CD4-positive, alpha-beta memory T cell (primary cell): ENCODE results near the gene CEP128. TPM values are rescaled to one million over a fixed set of nuclear protein-coding genes. Genes with fewer than 3 reads are reported as not detected.

Source experiments
- CTCF ChIA-PET: fragments of 350-600 bp; sonication (Branson Sonifier 250); formaldehyde crosslinking; loops from one replicate; lab custom pipeline; 2021; ENCODE audit warnings: inconsistent platforms; ENCODE audit not compliant: partially characterized antibody; lab: Charles Lee
- POLR2A ChIA-PET: fragments of 350-600 bp; sonication (Branson Sonifier 250); formaldehyde crosslinking; loops from one replicate; lab custom pipeline; 2021; ENCODE audit not compliant: partially characterized antibody; lab: Charles Lee
- DNase-seq, 5 donors: peaks; one replicate each; pipeline versions ENCODE4 v3.0.0 to v3.0.0-alpha.2; 2020 to 2022; ENCODE audit warnings: mixed read lengths in 1 of 5
- H3K27ac ChIP-seq: one replicate; pipeline ENCODE4 v1.7.0; 2013; ENCODE audit warnings: low read depth, low read length
- H3K27me3 ChIP-seq: 2 replicates; pipeline ENCODE4 v1.7.0; 2013; ENCODE audit warnings: mild to moderate bottlenecking, low read length, moderate library complexity; ENCODE audit not compliant: insufficient read depth
- H3K36me3 ChIP-seq: 2 replicates; pipeline ENCODE4 v1.7.0; 2013; ENCODE audit warnings: mild to moderate bottlenecking, low read length, moderate library complexity; ENCODE audit not compliant: insufficient read depth
- H3K4me1 ChIP-seq: 2 replicates; pipeline ENCODE4 v1.7.0; 2013; ENCODE audit warnings: mild to moderate bottlenecking, low read length, moderate library complexity; ENCODE audit not compliant: insufficient read depth
- H3K4me3 ChIP-seq, 2 donors: one replicate each; pipeline ENCODE4 v1.7.0; 2013; ENCODE audit warnings: low read length in 2 of 2, mild to moderate bottlenecking in 1 of 2
- H3K9me3 ChIP-seq, 2 donors: one replicate each; pipeline ENCODE4 v1.7.0; 2013; ENCODE audit warnings: low read length in 2 of 2, control low read depth in 1 of 2; ENCODE audit not compliant: control insufficient read depth in 1 of 2
- H3K27ac Mint-ChIP-seq, 7 donors: one replicate each; pipeline ENCODE4 v1.8.0; 2020 to 2021; ENCODE audit warnings: mixed read lengths in 7 of 7, mild to moderate bottlenecking in 6 of 7, inconsistent platforms in 3 of 7, moderate library complexity in 3 of 7
- H3K27me3 Mint-ChIP-seq, 2 donors: one replicate each; pipeline ENCODE4 v1.8.0; 2020 to 2021; ENCODE audit warnings: mixed read lengths in 2 of 2
- H3K36me3 Mint-ChIP-seq, 2 donors: one replicate each; pipeline ENCODE4 v1.8.0; 2020 to 2021; ENCODE audit warnings: mixed read lengths in 2 of 2, inconsistent platforms in 1 of 2, mild to moderate bottlenecking in 1 of 2
- H3K4me1 Mint-ChIP-seq, 4 donors: one replicate each; pipeline ENCODE4 v1.8.0; 2020 to 2021; ENCODE audit warnings: mixed read lengths in 4 of 4, mild to moderate bottlenecking in 1 of 4
- H3K4me3 Mint-ChIP-seq, 8 donors: one replicate each; pipeline ENCODE4 v1.8.0; 2020 to 2021; ENCODE audit warnings: mixed read lengths in 8 of 8, mild to moderate bottlenecking in 7 of 8, moderate library complexity in 6 of 8, inconsistent platforms in 3 of 8
- H3K9me3 Mint-ChIP-seq, 8 donors: one replicate each; pipeline ENCODE4 v1.8.0; 2020 to 2021; ENCODE audit warnings: mixed read lengths in 8 of 8, mild to moderate bottlenecking in 5 of 8, inconsistent platforms in 3 of 8, moderate library complexity in 1 of 8
- intact Hi-C: fragments of 100-400 bp; cut with micrococcal nuclease; formaldehyde crosslinking; loops from one replicate; pipeline ENCODE4 v1.15.1; 2023
- polyA plus RNA-seq, 2 donors: library from polyadenylated mRNA; unstranded; fragments of 300-500 nt; fragmentation: Illumina TruSeq; gene quantifications; one replicate each; pipeline ENCODE4 v1.2.3, GENCODE V29; 2021
- total RNA-seq, 2 experiments: library from RNA; stranded (reverse); gene quantifications; one replicate each; pipeline ENCODE4 v1.2.3, GENCODE V29; 2021

Gene CEP128
- total and polyA plus RNA-seq, 4 experiments from 2014 or later = 2.9 to 21.6 (median 14.7) TPM

GRCh38 chr14:80798211-80798610 is 143.3 kb downstream of the CEP128 start:
- intact Hi-C loops = no loop called here
- no peak overlapping the region for H3K27ac ChIP-seq
- H3K36me3 ChIP-seq = no peaks in the 10 kb centered on the region
- H3K27me3 Mint-ChIP-seq = no peaks in the 10 kb centered on the region
- H3K36me3 Mint-ChIP-seq = peaks cover 16 to 44% of the 10 kb centered on the region in 2 donors
- no peaks in the 10 kb centered on the region for H3K9me3 ChIP-seq
- H3K4me1 ChIP-seq = no peaks in the 10 kb centered on the region
- H3K27ac Mint-ChIP-seq = no peak overlapping the region
- POLR2A ChIA-PET = no interaction called here
- peaks cover 0 to 36% (median 15%) of the 10 kb centered on the region in 8 donors for H3K9me3 Mint-ChIP-seq
- no peak overlapping the region for H3K4me3 Mint-ChIP-seq
- H3K27me3 ChIP-seq = no peaks in the 10 kb centered on the region
- CTCF ChIA-PET = no interaction called here
- H3K4me1 Mint-ChIP-seq = peaks cover 0 to 2% (median 0%) of the 10 kb centered on the region in 4 donors
- no peak for DNase-seq
- no peak overlapping the region for H3K4me3 ChIP-seq

GRCh38 chr14:80792771-80793170 is 148.8 kb downstream of the CEP128 start:
- Mint-ChIP-seq H3K9me3 (peaks cover 0 to 2% (median 0%) of the 10 kb centered on the region in 8 donors), H3K27ac (no peak overlapping the region), H3K27me3 (no peaks in the 10 kb centered on the region), H3K4me3 (no peak overlapping the region), H3K4me1 (no peaks in the 10 kb centered on the region), H3K36me3 (peaks cover 29 to 39% of the 10 kb centered on the region in 2 donors)
- Histone ChIP-seq H3K27ac (no peak overlapping the region), H3K36me3 (no peaks in the 10 kb centered on the region), H3K4me3 (no peak overlapping the region), H3K27me3 (no peaks in the 10 kb centered on the region), H3K4me1 (no peaks in the 10 kb centered on the region), H3K9me3 (no peaks in the 10 kb centered on the region)
- intact Hi-C loops = no loop called here
- DNase-seq = no peak
- ChIA-PET CTCF (no interaction called here), POLR2A (no interaction called here)

- intact Hi-C loops = no loop called here
- Mint-ChIP-seq H3K4me1 (no peaks in the 10 kb centered on the region), H3K27me3 (no peaks in the 10 kb centered on the region), H3K27ac (no peak overlapping the region), H3K9me3 (no peaks in the 10 kb centered on the region), H3K4me3 (no peak overlapping the region), H3K36me3 (peaks cover 46 to 50% of the 10 kb centered on the region in 2 donors)
- Histone ChIP-seq H3K27ac (no peak overlapping the region), H3K4me1 (no peaks in the 10 kb centered on the region), H3K27me3 (no peaks in the 10 kb centered on the region), H3K4me3 (no peak overlapping the region), H3K36me3 (no peaks in the 10 kb centered on the region), H3K9me3 (no peaks in the 10 kb centered on the region)
- DNase-seq = no peak
- POLR2A ChIA-PET = no interaction called here
- CTCF ChIA-PET = no interaction called here
Observed at GRCh38 chr14:80787876-80788275, 153.7 kb downstream of the CEP128 start.

- Histone ChIP-seq H3K4me3 (no peak overlapping the region), H3K27ac (no peak overlapping the region), H3K9me3 (no peaks in the 10 kb centered on the region), H3K4me1 (no peaks in the 10 kb centered on the region), H3K27me3 (no peaks in the 10 kb centered on the region), H3K36me3 (no peaks in the 10 kb centered on the region)
- CTCF ChIA-PET = no interaction called here
- intact Hi-C loops = no loop called here
- no peaks in the 10 kb centered on the region for H3K27me3 Mint-ChIP-seq
- H3K9me3 Mint-ChIP-seq = no peaks in the 10 kb centered on the region
- DNase-seq = no peak
- POLR2A ChIA-PET = no interaction called here
- H3K4me1 Mint-ChIP-seq = peaks cover 0 to 1% (median 0%) of the 10 kb centered on the region in 4 donors
- H3K36me3 Mint-ChIP-seq = peaks cover 32 to 42% of the 10 kb centered on the region in 2 donors
- H3K4me3 Mint-ChIP-seq = no peak overlapping the region
- H3K27ac Mint-ChIP-seq = peak overlapping the region in 1 of 7 donors; percentile 41
Observed at GRCh38 chr14:80784820-80785219, 156.7 kb downstream of the CEP128 start.

- CTCF ChIA-PET = no interaction called here
- no peak overlapping the region for H3K4me3 Mint-ChIP-seq
Observed at GRCh38 chr14:80781972-80782367, 159.6 kb downstream of the CEP128 start.

GRCh38 chr14:80780500-80780899 is 161.0 kb downstream of the CEP128 start:
- DNase-seq = no peak
- no peaks in the 10 kb centered on the region for H3K9me3 Mint-ChIP-seq
- intact Hi-C loops = no loop called here
- H3K4me3 ChIP-seq = no peak overlapping the region
- H3K27ac Mint-ChIP-seq = no peak overlapping the region
- H3K36me3 ChIP-seq = no peaks in the 10 kb centered on the region
- peaks cover 18 to 28% of the 10 kb centered on the region in 2 donors for H3K36me3 Mint-ChIP-seq
- H3K9me3 ChIP-seq = no peaks in the 10 kb centered on the region
- H3K27ac ChIP-seq = no peak overlapping the region
- ChIA-PET CTCF (no interaction called here), POLR2A (no interaction called here)
- H3K4me3 Mint-ChIP-seq = no peak overlapping the region
- no peaks in the 10 kb centered on the region for H3K4me1 ChIP-seq
- H3K4me1 Mint-ChIP-seq = peaks cover 0 to 1% (median 0%) of the 10 kb centered on the region in 4 donors
- H3K27me3 ChIP-seq = no peaks in the 10 kb centered on the region
- no peaks in the 10 kb centered on the region for H3K27me3 Mint-ChIP-seq

More at GRCh38 chr14:80781972-80782367, 159.6 kb downstream of the CEP128 start:
- DNase-seq = no peak
- no peak overlapping the region for H3K27ac Mint-ChIP-seq
- H3K4me1 ChIP-seq = no peaks in the 10 kb centered on the region
- peaks cover 0 to 1% (median 0%) of the 10 kb centered on the region in 4 donors for H3K4me1 Mint-ChIP-seq
- H3K27me3 ChIP-seq = no peaks in the 10 kb centered on the region
- POLR2A ChIA-PET = no interaction called here
- no peaks in the 10 kb centered on the region for H3K36me3 ChIP-seq
- H3K27ac ChIP-seq = no peak overlapping the region
- H3K36me3 Mint-ChIP-seq = peaks cover 23 to 33% of the 10 kb centered on the region in 2 donors
- no peaks in the 10 kb centered on the region for H3K9me3 ChIP-seq
- no peak overlapping the region for H3K4me3 ChIP-seq
- intact Hi-C loops = no loop called here
- H3K9me3 Mint-ChIP-seq = no peaks in the 10 kb centered on the region
- no peaks in the 10 kb centered on the region for H3K27me3 Mint-ChIP-seq

GRCh38 chr14:80776657-80777056 is 164.9 kb downstream of the CEP128 start:
- ChIA-PET POLR2A (no interaction called here), CTCF (no interaction called here)
- Histone ChIP-seq H3K27me3 (no peaks in the 10 kb centered on the region), H3K27ac (no peak overlapping the region), H3K36me3 (no peaks in the 10 kb centered on the region), H3K9me3 (no peaks in the 10 kb centered on the region), H3K4me3 (no peak overlapping the region), H3K4me1 (no peaks in the 10 kb centered on the region)
- Mint-ChIP-seq H3K27me3 (no peaks in the 10 kb centered on the region), H3K4me1 (peaks cover 0 to 1% (median 0%) of the 10 kb centered on the region in 4 donors), H3K27ac (no peak overlapping the region), H3K9me3 (peaks cover 0 to 5% (median 0%) of the 10 kb centered on the region in 8 donors), H3K36me3 (peaks cover 12 to 40% of the 10 kb centered on the region in 2 donors), H3K4me3 (no peak overlapping the region)
- no peak for DNase-seq
- intact Hi-C loops = no loop called here

- CTCF ChIA-PET = no interaction called here
- Mint-ChIP-seq H3K9me3 (peaks cover 0 to 5% (median 0%) of the 10 kb centered on the region in 8 donors), H3K4me1 (peaks cover 0 to 1% (median 0%) of the 10 kb centered on the region in 4 donors), H3K27me3 (no peaks in the 10 kb centered on the region), H3K27ac (no peak overlapping the region), H3K4me3 (no peak overlapping the region), H3K36me3 (peaks cover 12 to 40% of the 10 kb centered on the region in 2 donors)
- Histone ChIP-seq H3K4me3 (no peak overlapping the region), H3K4me1 (no peaks in the 10 kb centered on the region), H3K36me3 (no peaks in the 10 kb centered on the region), H3K27ac (no peak overlapping the region), H3K9me3 (no peaks in the 10 kb centered on the region), H3K27me3 (no peaks in the 10 kb centered on the region)
- intact Hi-C loops = no loop called here
- no peak for DNase-seq
- POLR2A ChIA-PET = no interaction called here
Observed at GRCh38 chr14:80776186-80776585, 165.4 kb downstream of the CEP128 start.
